GM23338 (cell line): ENCODE data around the gene ERBB4. TPM values are rescaled to one million over a fixed set of nuclear protein-coding genes. Genes with fewer than 3 reads are reported as not detected.

Experiments
- ATAC-seq: fragments of 200-7000 bp; cut with Tn5 transposase; 3 replicates; pipeline ENCODE4 v1.9.1; 2020
- DNase-seq: peaks from one replicate; pipeline ENCODE4 v3.0.0-alpha.2; 2015; ENCODE audit warnings: low spot score
- H2AFZ ChIP-seq: fragments of 200-600 bp; sonication (generic); 2 replicates; pipeline ENCODE4 v1.8.0; 2016; ENCODE audit warnings: antibody characterized with exemption, mild to moderate bottlenecking, moderate library complexity
- H3F3A ChIP-seq: fragments of 200-600 bp; sonication (generic); replicated peaks from 2 replicates; pipeline ENCODE4 v1.8.0; 2017; ENCODE audit warnings: antibody characterized with exemption, mixed run types, low read depth
- H3K27ac ChIP-seq: fragments of 200-600 bp; sonication (generic); 2 replicates; pipeline ENCODE4 v1.6.1; 2016; ENCODE audit warnings: low read depth
- H3K27me3 ChIP-seq: fragments of 200-600 bp; sonication (generic); 2 replicates; pipeline ENCODE4 v1.8.0; 2016; ENCODE audit warnings: mild to moderate bottlenecking, mixed run types, moderate library complexity; ENCODE audit not compliant: insufficient read depth
- H3K36me3 ChIP-seq: fragments of 200-600 bp; sonication (generic); 2 replicates; pipeline ENCODE4 v1.8.0; 2016; ENCODE audit warnings: mild to moderate bottlenecking; ENCODE audit not compliant: insufficient read depth
- H3K4me1 ChIP-seq: fragments of 200-600 bp; sonication (generic); 2 replicates; pipeline ENCODE4 v1.8.0; 2016; ENCODE audit warnings: mild to moderate bottlenecking, moderate library complexity; ENCODE audit not compliant: insufficient read depth
- H3K4me2 ChIP-seq: fragments of 200-600 bp; sonication (generic); 2 replicates; pipeline ENCODE4 v1.7.1; 2017; ENCODE audit warnings: mixed run types
- H3K4me3 ChIP-seq: fragments of 200-600 bp; sonication (generic); 2 replicates; pipeline ENCODE4 v1.6.1; 2016; ENCODE audit warnings: mixed run types
- H3K79me2 ChIP-seq: fragments of 200-600 bp; sonication (generic); replicated peaks from 2 replicates; pipeline ENCODE4 v1.8.0; 2017; ENCODE audit warnings: mild to moderate bottlenecking; ENCODE audit not compliant: insufficient read depth
- H3K9me2 ChIP-seq: fragments of 200-600 bp; sonication (generic); 2 replicates; pipeline ENCODE4 v1.8.0; 2017; ENCODE audit not compliant: insufficient read depth
- H4K20me1 ChIP-seq: fragments of 200-600 bp; sonication (generic); replicated peaks from 2 replicates; pipeline ENCODE4 v1.8.0; 2017; ENCODE audit warnings: mild to moderate bottlenecking; ENCODE audit not compliant: insufficient read depth
- H3K27ac Mint-ChIP-seq: 2 replicates; pipeline ENCODE4 v1.8.0; 2020; ENCODE audit warnings: inconsistent platforms, mild to moderate bottlenecking, moderate library complexity, mixed read lengths
- H3K27me3 Mint-ChIP-seq: 3 replicates; pipeline ENCODE4 v1.8.0; 2022; ENCODE audit warnings: low read depth, mild to moderate bottlenecking, moderate library complexity, mixed read lengths, inconsistent platforms; ENCODE audit not compliant: insufficient read depth, poor library complexity
- H3K36me3 Mint-ChIP-seq: 3 replicates; pipeline ENCODE4 v1.8.0; 2021; ENCODE audit warnings: low read depth, mild to moderate bottlenecking, inconsistent platforms, moderate library complexity, mixed read lengths
- H3K4me1 Mint-ChIP-seq: 3 replicates; pipeline ENCODE4 v1.8.0; 2020; ENCODE audit warnings: mild to moderate bottlenecking, inconsistent platforms, mixed read lengths
- H3K4me3 Mint-ChIP-seq: 3 replicates; pipeline ENCODE4 v1.8.0; 2021; ENCODE audit warnings: moderate library complexity, mild to moderate bottlenecking, inconsistent platforms, mixed read lengths
- H3K9me3 Mint-ChIP-seq: 3 replicates; pipeline ENCODE4 v1.8.0; 2020; ENCODE audit warnings: moderate library complexity, mild to moderate bottlenecking, inconsistent platforms, mixed read lengths
- CREB1 ChIP-seq: fragments of 250-450 bp; sonication (Bioruptor Pico); IDR thresholded peaks from 2 replicates; pipeline ENCODE4 v1.5.0; 2020; ENCODE audit warnings: low read depth, mild to moderate bottlenecking, moderate library complexity
- EZH2 ChIP-seq: fragments of 200-600 bp; sonication (generic); IDR thresholded peaks from one replicate; pipeline ENCODE4 v1.8.0; 2017; ENCODE audit warnings: antibody characterized with exemption, mild to moderate bottlenecking, low read depth; ENCODE audit not compliant: unreplicated experiment
- EZH2phosphoT487 ChIP-seq: fragments of 200-600 bp; sonication (generic); IDR thresholded peaks from one replicate; pipeline ENCODE4 v1.8.1; 2018; ENCODE audit warnings: antibody characterized with exemption; ENCODE audit not compliant: unreplicated experiment
- JUNB ChIP-seq: IDR thresholded peaks from one replicate; pipeline ENCODE4 v1.6.1; 2016; ENCODE audit warnings: antibody characterized with exemption; ENCODE audit not compliant: unreplicated experiment
- NANOG ChIP-seq: IDR thresholded peaks from 2 replicates; pipeline ENCODE4 v1.6.1; 2016; ENCODE audit warnings: antibody characterized with exemption, borderline replicate concordance
- POLR2AphosphoS5 ChIP-seq: IDR thresholded peaks from 2 replicates; pipeline ENCODE4 v1.6.1; 2016; ENCODE audit warnings: antibody characterized with exemption, low read depth
- STAT1 ChIP-seq: IDR thresholded peaks from one replicate; pipeline ENCODE4 v1.6.1; 2016; ENCODE audit warnings: antibody characterized with exemption; ENCODE audit not compliant: unreplicated experiment
- ZNF114 ChIP-seq: fragments of 250-450 bp; sonication (Bioruptor Pico); IDR thresholded peaks from 2 replicates; pipeline ENCODE4 v1.5.0; 2020; ENCODE audit warnings: mild to moderate bottlenecking, moderate library complexity
- ZNF331 ChIP-seq: fragments of 250-450 bp; sonication (Bioruptor Pico); IDR thresholded peaks from 2 replicates; pipeline ENCODE4 v1.5.0; 2020; ENCODE audit warnings: low read depth, mild to moderate bottlenecking, moderate library complexity
- polyA plus RNA-seq: library from polyadenylated mRNA; unstranded; fragments of >200 nt; fragmentation: Nextera tagmentation; extraction: Ambion mirVana; gene quantifications from 2 replicates; pipeline ENCODE4 v1.2.1, GENCODE V29; 2016
- total RNA-seq: library from RNA; depleted of rRNA; stranded (reverse); fragments of >200 nt; shearing (Covaris generic); gene quantifications from 2 replicates; pipeline ENCODE4 v1.2.3, GENCODE V29; 2014
- TF ChIP-seq, protein P1 (sequence below): fragments of 250-450 bp; sonication (Bioruptor Pico); IDR thresholded peaks from 2 replicates; pipeline ENCODE4 v1.5.0; 2020; ENCODE audit warnings: mild to moderate bottlenecking, moderate library complexity
- TF ChIP-seq, protein P2 (sequence below): IDR thresholded peaks from 2 replicates; pipeline ENCODE4 v1.6.1; 2016; ENCODE audit warnings: antibody characterized with exemption
- TF ChIP-seq, protein P3 (sequence below): IDR thresholded peaks from one replicate; pipeline ENCODE4 v1.6.1; 2018; ENCODE audit warnings: antibody characterized with exemption; ENCODE audit not compliant: unreplicated experiment
- TF ChIP-seq, protein P4 (sequence below), 2 experiments: fragments of 200-600 bp in 1 of 2; sonication (generic) in 1 of 2; conservative IDR thresholded peaks; 2 replicates each; pipeline versions ENCODE4 v1.5.1 to v1.6.1; 2016 to 2017; ENCODE audit warnings: antibody characterized with exemption in 2 of 2, low read depth in 2 of 2, mild to moderate bottlenecking in 2 of 2, moderate library complexity in 1 of 2

The ERBB4 gene
- total and polyA plus RNA-seq, 2 experiments from 2014 or later: 0.73 to 1.1 TPM

DNA sequence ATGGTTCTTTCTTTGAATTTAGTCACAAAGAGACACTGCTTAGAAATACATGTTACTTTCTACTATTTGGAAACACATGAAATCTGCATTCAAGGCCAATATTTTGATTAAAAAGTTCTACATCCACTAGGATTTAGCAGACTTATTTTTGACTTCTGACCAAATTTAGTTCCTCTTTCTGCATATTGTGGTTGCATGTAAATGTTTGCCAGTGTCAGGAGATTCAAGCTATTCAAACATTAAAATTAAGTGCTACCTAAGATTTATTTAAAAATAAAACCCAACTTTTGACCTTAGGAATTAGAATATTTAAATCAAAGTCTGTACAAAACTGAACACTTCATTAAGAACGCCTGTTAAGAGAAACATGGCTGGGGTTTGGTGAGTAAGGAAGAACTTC, 1091.1 kb downstream of the ERBB4 start:
- ATAC-seq (no peak), DNase-seq (no peak)
- Mint-ChIP-seq H3K4me1 (no peaks in the 10 kb centered on the region), H3K27me3 (no peaks in the 10 kb centered on the region), H3K36me3 (no peaks in the 10 kb centered on the region), H3K4me3 (no peak overlapping the region), H3K9me3 (no peaks in the 10 kb centered on the region), H3K27ac (no peak overlapping the region)
- no peak overlapping the region for H3K4me3 ChIP-seq
- no peaks in the 10 kb centered on the region for H3K4me1 ChIP-seq
- H3K9me2 ChIP-seq: no peaks in the 10 kb centered on the region
- H3F3A ChIP-seq: no peaks in the 10 kb centered on the region
- no peaks in the 10 kb centered on the region for H3K27me3 ChIP-seq
- TF ChIP-seq, protein P1, sequence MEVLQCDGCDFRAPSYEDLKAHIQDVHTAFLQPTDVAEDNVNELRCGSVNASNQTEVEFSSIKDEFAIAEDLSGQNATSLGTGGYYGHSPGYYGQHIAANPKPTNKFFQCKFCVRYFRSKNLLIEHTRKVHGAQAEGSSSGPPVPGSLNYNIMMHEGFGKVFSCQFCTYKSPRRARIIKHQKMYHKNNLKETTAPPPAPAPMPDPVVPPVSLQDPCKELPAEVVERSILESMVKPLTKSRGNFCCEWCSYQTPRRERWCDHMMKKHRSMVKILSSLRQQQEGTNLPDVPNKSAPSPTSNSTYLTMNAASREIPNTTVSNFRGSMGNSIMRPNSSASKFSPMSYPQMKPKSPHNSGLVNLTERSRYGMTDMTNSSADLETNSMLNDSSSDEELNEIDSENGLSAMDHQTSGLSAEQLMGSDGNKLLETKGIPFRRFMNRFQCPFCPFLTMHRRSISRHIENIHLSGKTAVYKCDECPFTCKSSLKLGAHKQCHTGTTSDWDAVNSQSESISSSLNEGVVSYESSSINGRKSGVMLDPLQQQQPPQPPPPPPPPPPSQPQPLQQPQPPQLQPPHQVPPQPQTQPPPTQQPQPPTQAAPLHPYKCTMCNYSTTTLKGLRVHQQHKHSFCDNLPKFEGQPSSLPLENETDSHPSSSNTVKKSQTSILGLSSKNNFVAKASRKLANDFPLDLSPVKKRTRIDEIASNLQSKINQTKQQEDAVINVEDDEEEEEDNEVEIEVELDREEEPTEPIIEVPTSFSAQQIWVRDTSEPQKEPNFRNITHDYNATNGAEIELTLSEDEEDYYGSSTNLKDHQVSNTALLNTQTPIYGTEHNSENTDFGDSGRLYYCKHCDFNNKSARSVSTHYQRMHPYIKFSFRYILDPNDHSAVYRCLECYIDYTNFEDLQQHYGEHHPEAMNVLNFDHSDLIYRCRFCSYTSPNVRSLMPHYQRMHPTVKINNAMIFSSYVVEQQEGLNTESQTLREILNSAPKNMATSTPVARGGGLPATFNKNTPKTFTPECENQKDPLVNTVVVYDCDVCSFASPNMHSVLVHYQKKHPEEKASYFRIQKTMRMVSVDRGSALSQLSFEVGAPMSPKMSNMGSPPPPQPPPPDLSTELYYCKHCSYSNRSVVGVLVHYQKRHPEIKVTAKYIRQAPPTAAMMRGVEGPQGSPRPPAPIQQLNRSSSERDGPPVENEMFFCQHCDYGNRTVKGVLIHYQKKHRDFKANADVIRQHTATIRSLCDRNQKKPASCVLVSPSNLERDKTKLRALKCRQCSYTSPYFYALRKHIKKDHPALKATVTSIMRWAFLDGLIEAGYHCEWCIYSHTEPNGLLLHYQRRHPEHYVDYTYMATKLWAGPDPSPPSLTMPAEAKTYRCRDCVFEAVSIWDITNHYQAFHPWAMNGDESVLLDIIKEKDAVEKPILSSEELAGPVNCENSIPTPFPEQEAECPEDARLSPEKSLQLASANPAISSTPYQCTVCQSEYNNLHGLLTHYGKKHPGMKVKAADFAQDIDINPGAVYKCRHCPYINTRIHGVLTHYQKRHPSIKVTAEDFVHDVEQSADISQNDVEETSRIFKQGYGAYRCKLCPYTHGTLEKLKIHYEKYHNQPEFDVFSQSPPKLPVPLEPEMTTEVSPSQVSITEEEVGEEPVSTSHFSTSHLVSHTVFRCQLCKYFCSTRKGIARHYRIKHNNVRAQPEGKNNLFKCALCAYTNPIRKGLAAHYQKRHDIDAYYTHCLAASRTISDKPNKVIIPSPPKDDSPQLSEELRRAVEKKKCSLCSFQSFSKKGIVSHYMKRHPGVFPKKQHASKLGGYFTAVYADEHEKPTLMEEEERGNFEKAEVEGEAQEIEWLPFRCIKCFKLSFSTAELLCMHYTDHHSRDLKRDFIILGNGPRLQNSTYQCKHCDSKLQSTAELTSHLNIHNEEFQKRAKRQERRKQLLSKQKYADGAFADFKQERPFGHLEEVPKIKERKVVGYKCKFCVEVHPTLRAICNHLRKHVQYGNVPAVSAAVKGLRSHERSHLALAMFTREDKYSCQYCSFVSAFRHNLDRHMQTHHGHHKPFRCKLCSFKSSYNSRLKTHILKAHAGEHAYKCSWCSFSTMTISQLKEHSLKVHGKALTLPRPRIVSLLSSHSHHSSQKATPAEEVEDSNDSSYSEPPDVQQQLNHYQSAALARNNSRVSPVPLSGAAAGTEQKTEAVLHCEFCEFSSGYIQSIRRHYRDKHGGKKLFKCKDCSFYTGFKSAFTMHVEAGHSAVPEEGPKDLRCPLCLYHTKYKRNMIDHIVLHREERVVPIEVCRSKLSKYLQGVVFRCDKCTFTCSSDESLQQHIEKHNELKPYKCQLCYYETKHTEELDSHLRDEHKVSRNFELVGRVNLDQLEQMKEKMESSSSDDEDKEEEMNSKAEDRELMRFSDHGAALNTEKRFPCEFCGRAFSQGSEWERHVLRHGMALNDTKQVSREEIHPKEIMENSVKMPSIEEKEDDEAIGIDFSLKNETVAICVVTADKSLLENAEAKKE: no peak
- TF ChIP-seq ZNF114: no peak
- TF ChIP-seq, protein P2, sequence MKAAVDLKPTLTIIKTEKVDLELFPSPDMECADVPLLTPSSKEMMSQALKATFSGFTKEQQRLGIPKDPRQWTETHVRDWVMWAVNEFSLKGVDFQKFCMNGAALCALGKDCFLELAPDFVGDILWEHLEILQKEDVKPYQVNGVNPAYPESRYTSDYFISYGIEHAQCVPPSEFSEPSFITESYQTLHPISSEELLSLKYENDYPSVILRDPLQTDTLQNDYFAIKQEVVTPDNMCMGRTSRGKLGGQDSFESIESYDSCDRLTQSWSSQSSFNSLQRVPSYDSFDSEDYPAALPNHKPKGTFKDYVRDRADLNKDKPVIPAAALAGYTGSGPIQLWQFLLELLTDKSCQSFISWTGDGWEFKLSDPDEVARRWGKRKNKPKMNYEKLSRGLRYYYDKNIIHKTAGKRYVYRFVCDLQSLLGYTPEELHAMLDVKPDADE: no peak
- no peak for TF ChIP-seq EZH2phosphoT487
- TF ChIP-seq, protein P3, sequence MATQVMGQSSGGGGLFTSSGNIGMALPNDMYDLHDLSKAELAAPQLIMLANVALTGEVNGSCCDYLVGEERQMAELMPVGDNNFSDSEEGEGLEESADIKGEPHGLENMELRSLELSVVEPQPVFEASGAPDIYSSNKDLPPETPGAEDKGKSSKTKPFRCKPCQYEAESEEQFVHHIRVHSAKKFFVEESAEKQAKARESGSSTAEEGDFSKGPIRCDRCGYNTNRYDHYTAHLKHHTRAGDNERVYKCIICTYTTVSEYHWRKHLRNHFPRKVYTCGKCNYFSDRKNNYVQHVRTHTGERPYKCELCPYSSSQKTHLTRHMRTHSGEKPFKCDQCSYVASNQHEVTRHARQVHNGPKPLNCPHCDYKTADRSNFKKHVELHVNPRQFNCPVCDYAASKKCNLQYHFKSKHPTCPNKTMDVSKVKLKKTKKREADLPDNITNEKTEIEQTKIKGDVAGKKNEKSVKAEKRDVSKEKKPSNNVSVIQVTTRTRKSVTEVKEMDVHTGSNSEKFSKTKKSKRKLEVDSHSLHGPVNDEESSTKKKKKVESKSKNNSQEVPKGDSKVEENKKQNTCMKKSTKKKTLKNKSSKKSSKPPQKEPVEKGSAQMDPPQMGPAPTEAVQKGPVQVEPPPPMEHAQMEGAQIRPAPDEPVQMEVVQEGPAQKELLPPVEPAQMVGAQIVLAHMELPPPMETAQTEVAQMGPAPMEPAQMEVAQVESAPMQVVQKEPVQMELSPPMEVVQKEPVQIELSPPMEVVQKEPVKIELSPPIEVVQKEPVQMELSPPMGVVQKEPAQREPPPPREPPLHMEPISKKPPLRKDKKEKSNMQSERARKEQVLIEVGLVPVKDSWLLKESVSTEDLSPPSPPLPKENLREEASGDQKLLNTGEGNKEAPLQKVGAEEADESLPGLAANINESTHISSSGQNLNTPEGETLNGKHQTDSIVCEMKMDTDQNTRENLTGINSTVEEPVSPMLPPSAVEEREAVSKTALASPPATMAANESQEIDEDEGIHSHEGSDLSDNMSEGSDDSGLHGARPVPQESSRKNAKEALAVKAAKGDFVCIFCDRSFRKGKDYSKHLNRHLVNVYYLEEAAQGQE: no peak
- TF ChIP-seq, protein P4, sequence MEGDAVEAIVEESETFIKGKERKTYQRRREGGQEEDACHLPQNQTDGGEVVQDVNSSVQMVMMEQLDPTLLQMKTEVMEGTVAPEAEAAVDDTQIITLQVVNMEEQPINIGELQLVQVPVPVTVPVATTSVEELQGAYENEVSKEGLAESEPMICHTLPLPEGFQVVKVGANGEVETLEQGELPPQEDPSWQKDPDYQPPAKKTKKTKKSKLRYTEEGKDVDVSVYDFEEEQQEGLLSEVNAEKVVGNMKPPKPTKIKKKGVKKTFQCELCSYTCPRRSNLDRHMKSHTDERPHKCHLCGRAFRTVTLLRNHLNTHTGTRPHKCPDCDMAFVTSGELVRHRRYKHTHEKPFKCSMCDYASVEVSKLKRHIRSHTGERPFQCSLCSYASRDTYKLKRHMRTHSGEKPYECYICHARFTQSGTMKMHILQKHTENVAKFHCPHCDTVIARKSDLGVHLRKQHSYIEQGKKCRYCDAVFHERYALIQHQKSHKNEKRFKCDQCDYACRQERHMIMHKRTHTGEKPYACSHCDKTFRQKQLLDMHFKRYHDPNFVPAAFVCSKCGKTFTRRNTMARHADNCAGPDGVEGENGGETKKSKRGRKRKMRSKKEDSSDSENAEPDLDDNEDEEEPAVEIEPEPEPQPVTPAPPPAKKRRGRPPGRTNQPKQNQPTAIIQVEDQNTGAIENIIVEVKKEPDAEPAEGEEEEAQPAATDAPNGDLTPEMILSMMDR (conservative IDR thresholded peaks at IDR 0.05; ENCODE audit: low read depth in 2 of 2): no peak
- no peak for TF ChIP-seq EZH2
- no peak for TF ChIP-seq NANOG
- no peak for TF ChIP-seq STAT1
- TF ChIP-seq ZNF331: no peak
- TF ChIP-seq POLR2AphosphoS5: no peak
- no peak for TF ChIP-seq CREB1
- no peak for TF ChIP-seq JUNB
- no peaks in the 10 kb centered on the region for H3K79me2 ChIP-seq
- H3K36me3 ChIP-seq: no peaks in the 10 kb centered on the region
- no peak overlapping the region for H3K4me2 ChIP-seq
- no peaks in the 10 kb centered on the region for H4K20me1 ChIP-seq
- H3K27ac ChIP-seq: no peak overlapping the region
- no peak overlapping the region for H2AFZ ChIP-seq
